Spinal cord (tissue), 10 donors: ENCODE data around the gene TRIM17. TPM values are rescaled to one million over a fixed set of nuclear protein-coding genes. Genes with fewer than 3 reads are reported as not detected.

ENCODE experiments used
- DNase-seq, 6 donors: peaks; one replicate each; pipeline versions ENCODE4 v3.0.0 to v3.0.0-alpha.2; 2013 to 2015; ENCODE audit warnings: low spot score in 6 of 6, low read depth in 4 of 6
- H3K27ac ChIP-seq: one replicate; pipeline ENCODE4 v1.5.1; 2013; ENCODE audit warnings: low read depth, low read length, control low read depth
- H3K27me3 ChIP-seq: one replicate; pipeline ENCODE4 v1.6.1; 2013; ENCODE audit warnings: low read length; ENCODE audit not compliant: control insufficient read depth, insufficient read depth
- H3K36me3 ChIP-seq: one replicate; pipeline ENCODE4 v1.6.1; 2013; ENCODE audit warnings: low read length; ENCODE audit not compliant: control insufficient read depth, insufficient read depth
- H3K4me1 ChIP-seq: one replicate; pipeline ENCODE4 v1.6.1; 2013; ENCODE audit warnings: low read length; ENCODE audit not compliant: control insufficient read depth, insufficient read depth
- H3K4me3 ChIP-seq: one replicate; pipeline ENCODE4 v1.5.1; 2013; ENCODE audit warnings: low read depth, low read length, control low read depth
- H3K9me3 ChIP-seq: one replicate; pipeline ENCODE4 v1.6.1; 2013; ENCODE audit warnings: low read length; ENCODE audit not compliant: control insufficient read depth, insufficient read depth
- WGBS: methylation state at CpG from one replicate; pipeline ENCODE4 v1.1.5; 2013; ENCODE audit warnings: missing lambda C conversion rate; ENCODE audit not compliant: insufficient coverage; 5-methylcytosine and 5-hydroxymethylcytosine counted together
- polyA plus RNA-seq, 2 donors: library from polyadenylated mRNA; unstranded; fragments of 120-200 nt; gene quantifications; one replicate each; pipeline ENCODE4 v1.2.1, GENCODE V29; 2013; ENCODE audit not compliant: insufficient read length in 2 of 2
- total RNA-seq, 2 donors: library from RNA; depleted of rRNA in 1 of 2; stranded (reverse); fragments of 120-200 nt in 1 of 2; fragments of >200 nt in 1 of 2; gene quantifications; one replicate each; pipeline versions ENCODE4 v1.2.3 to v1.2.4, GENCODE V29; 2013 to 2014
- donor health status: healthy.

The TRIM17 gene
- total and polyA plus RNA-seq, 4 donors: 2.2 to 6.1 (median 4.4) TPM

GRCh38 chr1:228405200-228405978, 11.3 kb downstream of the TRIM17 start:
- no peak overlapping the region for H3K27ac ChIP-seq
- peak overlapping the region; percentile 69 for H3K4me3 ChIP-seq
- DNase-seq: no peak
- peaks cover 27% of the 10 kb centered on the region for H3K4me1 ChIP-seq
- H3K36me3 ChIP-seq: peaks cover 45% of the 10 kb centered on the region
- H3K9me3 ChIP-seq: no peaks in the 10 kb centered on the region
- H3K27me3 ChIP-seq: no peaks in the 10 kb centered on the region
- WGBS: 15% methylated on average over 11 of the region's 11 CpGs

GRCh38 chr1:228404107-228404720, 12.4 kb downstream of the TRIM17 start:
- no peaks in the 10 kb centered on the region for H3K27me3 ChIP-seq
- H3K4me1 ChIP-seq: peaks cover 27% of the 10 kb centered on the region
- peaks cover 46% of the 10 kb centered on the region for H3K36me3 ChIP-seq
- H3K4me3 ChIP-seq: no peak overlapping the region
- H3K9me3 ChIP-seq: no peaks in the 10 kb centered on the region
- 93% methylated on average over 3 of the region's 3 CpGs for WGBS
- H3K27ac ChIP-seq: no peak overlapping the region
- no peak for DNase-seq

- peaks cover 24% of the 10 kb centered on the region for H3K4me1 ChIP-seq
- no peaks in the 10 kb centered on the region for H3K27me3 ChIP-seq
- no peak overlapping the region for H3K27ac ChIP-seq
- WGBS: 99% methylated on average over 9 of the region's 9 CpGs
- no peaks in the 10 kb centered on the region for H3K9me3 ChIP-seq
- H3K4me3 ChIP-seq: no peak overlapping the region
- peaks cover 51% of the 10 kb centered on the region for H3K36me3 ChIP-seq
- DNase-seq: no peak
These were observed 13.4 kb downstream of the TRIM17 start for GRCh38 chr1:228403231-228403631.

GRCh38 chr1:228402641-228403025, 14.0 kb downstream of the TRIM17 start:
- Histone ChIP-seq H3K36me3 (peaks cover 53% of the 10 kb centered on the region), H3K27me3 (no peaks in the 10 kb centered on the region), H3K27ac (no peak overlapping the region), H3K4me3 (no peak overlapping the region), H3K9me3 (no peaks in the 10 kb centered on the region), H3K4me1 (peaks cover 18% of the 10 kb centered on the region)
- WGBS: 92% methylated on average over 2 of the region's 5 CpGs
- DNase-seq: no peak

- Histone ChIP-seq H3K27ac (no peak overlapping the region), H3K36me3 (peaks cover 59% of the 10 kb centered on the region), H3K4me1 (peaks cover 12% of the 10 kb centered on the region), H3K27me3 (no peaks in the 10 kb centered on the region), H3K9me3 (no peaks in the 10 kb centered on the region), H3K4me3 (no peak overlapping the region)
- DNase-seq: no peak
- WGBS: 98% methylated on average over 14 of the region's 14 CpGs
These were observed 14.7 kb downstream of the TRIM17 start for GRCh38 chr1:228401782-228402640.

- Histone ChIP-seq H3K4me3 (no peak overlapping the region), H3K9me3 (no peaks in the 10 kb centered on the region), H3K27me3 (no peaks in the 10 kb centered on the region), H3K27ac (no peak overlapping the region), H3K4me1 (peaks cover 12% of the 10 kb centered on the region), H3K36me3 (peaks cover 70% of the 10 kb centered on the region)
- DNase-seq: no peak
- WGBS: 93% methylated on average over 16 of the region's 19 CpGs
These were observed 15.8 kb downstream of the TRIM17 start for GRCh38 chr1:228400692-228401454.

- peaks cover 6% of the 10 kb centered on the region for H3K4me1 ChIP-seq
- no peak overlapping the region for H3K27ac ChIP-seq
- WGBS: 86% methylated on average over 11 of the region's 11 CpGs
- DNase-seq: no peak
- no peaks in the 10 kb centered on the region for H3K27me3 ChIP-seq
- H3K4me3 ChIP-seq: no peak overlapping the region
- H3K9me3 ChIP-seq: no peaks in the 10 kb centered on the region
- H3K36me3 ChIP-seq: peaks cover 76% of the 10 kb centered on the region
These were observed 16.4 kb downstream of the TRIM17 start for GRCh38 chr1:228400237-228400651.

- H3K9me3 ChIP-seq: no peaks in the 10 kb centered on the region
- DNase-seq: no peak
- peaks cover 81% of the 10 kb centered on the region for H3K36me3 ChIP-seq
- no peaks in the 10 kb centered on the region for H3K27me3 ChIP-seq
- 89% methylated on average over 7 of the region's 14 CpGs for WGBS
- H3K4me3 ChIP-seq: no peak overlapping the region
- peaks cover 4% of the 10 kb centered on the region for H3K4me1 ChIP-seq
- H3K27ac ChIP-seq: no peak overlapping the region
These were observed 17.0 kb downstream of the TRIM17 start for GRCh38 chr1:228399531-228400236.
